ENCODE measurements around the gene TSKU.

Gene TSKU

GRCh38 chr11:76770642-76771445 lies 12.3 kb upstream of the TSKU start:
- DNase-seq (ENCODE audit: low read depth): no peak

GRCh38 chr11:76771446-76772099 lies 11.6 kb upstream of the TSKU start:
- no peak for DNase-seq (ENCODE audit: low read depth)

GRCh38 chr11:76772100-76772782 lies 10.9 kb upstream of the TSKU start:
- DNase-seq (ENCODE audit: low read depth): no peak

GRCh38 chr11:76772783-76773106 lies 10.4 kb upstream of the TSKU start:
- DNase-seq (ENCODE audit: low read depth): no peak

GRCh38 chr11:76773921-76774361 lies 9.2 kb upstream of the TSKU start:
- no peak for DNase-seq (ENCODE audit: low read depth)

- no peak for DNase-seq (ENCODE audit: low read depth)
Observed at GRCh38 chr11:76776472-76776871, 6.7 kb upstream of the TSKU start.

GRCh38 chr11:76777305-76777704 lies 5.9 kb upstream of the TSKU start:
- no peak for DNase-seq (ENCODE audit: low read depth)

- no peak for DNase-seq (ENCODE audit: low read depth)
Observed at GRCh38 chr11:76777876-76778275, 5.3 kb upstream of the TSKU start.

- no peak for DNase-seq (ENCODE audit: low read depth)
Observed at GRCh38 chr11:76778874-76779273, 4.3 kb upstream of the TSKU start.

- no peak for DNase-seq (ENCODE audit: low read depth)
Observed at GRCh38 chr11:76781046-76781801, 1.9 kb upstream of the TSKU start.

GRCh38 chr11:76781807-76782530 lies 1.2 kb upstream of the TSKU start:
- no peak for DNase-seq (ENCODE audit: low read depth)

- DNase-seq (ENCODE audit: low read depth): no peak
Observed at GRCh38 chr11:76782531-76783293, 444 bp upstream of the TSKU start.

- DNase-seq (ENCODE audit: low read depth): no peak
Observed at GRCh38 chr11:76783896-76784813, 999 bp downstream of the TSKU start.

- no peak for DNase-seq (ENCODE audit: low read depth)
Observed at GRCh38 chr11:76785513-76785912, 2.4 kb downstream of the TSKU start.

- no peak for DNase-seq (ENCODE audit: low read depth)
Observed at GRCh38 chr11:76786016-76786415, 2.9 kb downstream of the TSKU start.

- no peak for DNase-seq (ENCODE audit: low read depth)
Observed at GRCh38 chr11:76786441-76787014, 3.4 kb downstream of the TSKU start.

GRCh38 chr11:76787271-76787670 lies 4.1 kb downstream of the TSKU start:
- no peak for DNase-seq (ENCODE audit: low read depth)

- DNase-seq (ENCODE audit: low read depth): no peak
Observed at GRCh38 chr11:76787911-76788596, 4.9 kb downstream of the TSKU start.

All from stimulated activated CD8-positive, alpha-beta memory T cell treated with anti-CD3 and anti-CD28 coated beads, Interleukin-15, amount 100 ng/mL, for 24 hours (primary cell).